A673 (cell line): ENCODE results near the gene MRGPRD. TPM values are rescaled to one million over a fixed set of nuclear protein-coding genes. Genes with fewer than 3 reads are reported as not detected.

ENCODE experiments used
- BruUV-seq: library from RNA; stranded (reverse); fragments of 400-500 nt; replicated peaks from 2 replicates; lab custom pipeline; 2021; lab: Mats Ljungman, UMichigan
- CTCF ChIA-PET: fragments of 300-600 bp; sonication (Branson Sonifier 250); formaldehyde crosslinking; loops from one replicate; lab custom pipeline; 2022; ENCODE audit warnings: antibody characterized with exemption; lab: Charles Lee
- POLR2A ChIA-PET: fragments of 300-600 bp; sonication (Branson Sonifier 250); formaldehyde crosslinking; loops from one replicate; lab custom pipeline; 2022; ENCODE audit warnings: antibody characterized with exemption; ENCODE audit not compliant: low non-redundant PET; lab: Charles Lee
- DNase-seq: peaks from one replicate; pipeline ENCODE4 v3.0.0-alpha.2; 2015; ENCODE audit warnings: low spot score
- H3K27ac ChIP-seq: fragments of 200-600 bp; sonication (generic); 2 replicates; pipeline ENCODE4 v1.5.1; 2016; ENCODE audit warnings: mixed run types, low read depth, mild to moderate bottlenecking, mixed read lengths, antibody characterized with exemption, low read length; ENCODE audit not compliant: poor library complexity, severe bottlenecking
- H3K27me3 ChIP-seq: fragments of 200-600 bp; sonication (generic); replicated peaks from 2 replicates; pipeline ENCODE4 v1.6.1; 2017; ENCODE audit warnings: mixed run types, low read depth, mild to moderate bottlenecking, mixed read lengths, antibody characterized with exemption, low read length; ENCODE audit not compliant: insufficient read depth, poor library complexity
- H3K36me3 ChIP-seq: fragments of 200-600 bp; sonication (generic); 2 replicates; pipeline ENCODE4 v1.6.1; 2016; ENCODE audit warnings: mixed run types, mild to moderate bottlenecking, mixed read lengths, antibody characterized with exemption, low read length; ENCODE audit not compliant: insufficient read depth, poor library complexity, severe bottlenecking
- H3K4me1 ChIP-seq: fragments of 200-600 bp; sonication (generic); 2 replicates; pipeline ENCODE4 v1.6.1; 2017; ENCODE audit warnings: mixed run types, mild to moderate bottlenecking, mixed read lengths, antibody characterized with exemption, low read length; ENCODE audit not compliant: insufficient read depth, poor library complexity, severe bottlenecking
- H3K4me3 ChIP-seq: fragments of 200-600 bp; sonication (generic); 2 replicates; pipeline ENCODE4 v1.5.1; 2016; ENCODE audit warnings: low read depth, mixed run types, mild to moderate bottlenecking, mixed read lengths, low read length; ENCODE audit not compliant: poor library complexity, severe bottlenecking
- H3K9me3 ChIP-seq: fragments of 200-600 bp; sonication (generic); 2 replicates; pipeline ENCODE4 v1.6.1; 2016; ENCODE audit warnings: mixed run types, low read depth, mild to moderate bottlenecking, mixed read lengths, antibody characterized with exemption, low read length; ENCODE audit not compliant: poor library complexity, severe bottlenecking
- CTCF ChIP-seq: fragments of 300-800, 200-600 bp; sonication (generic); conservative IDR thresholded peaks from 2 replicates; pipeline ENCODE4 v1.5.1; 2017; ENCODE audit warnings: low read depth, mild to moderate bottlenecking, antibody characterized with exemption, low read length, moderate library complexity, mixed read lengths
- EZH2 ChIP-seq: fragments of 200-600 bp; sonication (generic); IDR thresholded peaks from 2 replicates; pipeline ENCODE4 v1.6.1; 2017; ENCODE audit warnings: borderline replicate concordance, low read depth, mild to moderate bottlenecking, mixed read lengths, antibody characterized with exemption, low read length; ENCODE audit not compliant: poor library complexity, severe bottlenecking
- intact Hi-C: fragments of 100-400 bp; cut with micrococcal nuclease; formaldehyde crosslinking; loops from one replicate; pipeline ENCODE4 v1.10.0; 2022; ENCODE audit not compliant: unreplicated experiment
- total RNA-seq: library from RNA; stranded (reverse); gene quantifications from 2 replicates; pipeline ENCODE4 v1.2.3, GENCODE V29; 2021

Gene MRGPRD
- total RNA-seq, 1 experiment from 2014 or later = not detected

GRCh38 chr11:69003301-69003865, 22.6 kb upstream of the MRGPRD start:
- no TSS peak for BruUV-seq
- Histone ChIP-seq H3K27ac (no peak overlapping the region), H3K9me3 (no peaks in the 10 kb centered on the region), H3K4me3 (no peak overlapping the region), H3K4me1 (peaks cover 1% of the 10 kb centered on the region), H3K36me3 (no peaks in the 10 kb centered on the region), H3K27me3 (no peaks in the 10 kb centered on the region)
- DNase-seq = no peak
- ChIA-PET POLR2A (no interaction called here), CTCF (no interaction called here)
- no peak for TF ChIP-seq CTCF
- TF ChIP-seq EZH2 = no peak
- intact Hi-C loops = no loop called here

GRCh38 chr11:69002570-69003231, 21.9 kb upstream of the MRGPRD start:
- intact Hi-C loops = no loop called here
- no peaks in the 10 kb centered on the region for H3K36me3 ChIP-seq
- H3K27ac ChIP-seq = no peak overlapping the region
- no TSS peak for BruUV-seq
- peaks cover 3% of the 10 kb centered on the region for H3K4me1 ChIP-seq
- DNase-seq = no peak
- TF ChIP-seq EZH2 (no peak), CTCF (no peak)
- no peak overlapping the region for H3K4me3 ChIP-seq
- CTCF ChIA-PET = no interaction called here
- POLR2A ChIA-PET = no interaction called here
- no peaks in the 10 kb centered on the region for H3K27me3 ChIP-seq
- no peaks in the 10 kb centered on the region for H3K9me3 ChIP-seq

GRCh38 chr11:69002110-69002569, 21.4 kb upstream of the MRGPRD start:
- POLR2A ChIA-PET = no interaction called here
- no peaks in the 10 kb centered on the region for H3K27me3 ChIP-seq
- no peak for DNase-seq
- CTCF ChIA-PET = no interaction called here
- no peak for TF ChIP-seq CTCF
- TF ChIP-seq EZH2 = no peak
- no TSS peak for BruUV-seq
- intact Hi-C loops = no loop called here
- H3K4me3 ChIP-seq = no peak overlapping the region
- no peak overlapping the region for H3K27ac ChIP-seq
- H3K4me1 ChIP-seq = peaks cover 3% of the 10 kb centered on the region
- no peaks in the 10 kb centered on the region for H3K9me3 ChIP-seq
- H3K36me3 ChIP-seq = no peaks in the 10 kb centered on the region
